ACHN (cell line): ENCODE data around the gene ANKRD12.
"Not testable (repeated sequence)": the region's sequence is repeated elsewhere in the genome, so short reads cannot be mapped to it uniquely, and the experiment has no call there.

Source experiments
- DNase-seq: peaks from one replicate; pipeline ENCODE4 v3.0.0-alpha.2; 2015
- in situ Hi-C: cut with HindIII; loops from 2 replicates; pipeline ENCODE4 v1.10.0; 2017; ENCODE audit warnings: low sequenced_read_pairs, low pct_ligation_motif_present, low pct_unique_long_range_greater_than_20kb

The ANKRD12 gene

GRCh38 chr18:9136315-9137155 lies at the start of gene ANKRD12:
ANKRD12 (plus strand) TSS chr18:9136781; CDS start chr18:9182433, 45,652 bp downstream.
- in situ Hi-C loops = no loop called here
- peak; percentile 93 for DNase-seq

- in situ Hi-C loops = no loop called here
Observed at GRCh38 chr18:9087144-9087543, 49.4 kb upstream of the ANKRD12 start.

GRCh38 chr18:9088252-9088651 lies 48.3 kb upstream of the ANKRD12 start:
- in situ Hi-C loops = no loop called here

More at GRCh38 chr18:9087144-9087543, 49.4 kb upstream of the ANKRD12 start:
- no peak for DNase-seq

GRCh38 chr18:9088727-9089126 lies 47.9 kb upstream of the ANKRD12 start:
- DNase-seq, in situ Hi-C loops: not testable (repeated sequence)

More at GRCh38 chr18:9088252-9088651, 48.3 kb upstream of the ANKRD12 start:
- no peak for DNase-seq

- in situ Hi-C loops = no loop called here
- no peak for DNase-seq
Observed at GRCh38 chr18:9090578-9090977, 46.0 kb upstream of the ANKRD12 start.

- in situ Hi-C loops = no loop called here
- no peak for DNase-seq
Observed at GRCh38 chr18:9091066-9091476, 45.5 kb upstream of the ANKRD12 start.

- DNase-seq = no peak
Observed at GRCh38 chr18:9092665-9093064, 43.9 kb upstream of the ANKRD12 start.

GRCh38 chr18:9093109-9093508 lies 43.5 kb upstream of the ANKRD12 start:
- in situ Hi-C loops, DNase-seq: not testable (repeated sequence)

More at GRCh38 chr18:9092665-9093064, 43.9 kb upstream of the ANKRD12 start:
- in situ Hi-C loops = no loop called here

- no peak for DNase-seq
- in situ Hi-C loops = no loop called here
Observed at GRCh38 chr18:9094307-9095226, 42.0 kb upstream of the ANKRD12 start.

GRCh38 chr18:9095297-9096006 lies 41.1 kb upstream of the ANKRD12 start:
- DNase-seq = no peak
- in situ Hi-C loops = no loop called here

GRCh38 chr18:9096007-9096371 lies 40.6 kb upstream of the ANKRD12 start:
- DNase-seq = no peak
- in situ Hi-C loops = no loop called here

- in situ Hi-C loops = no loop called here
Observed at GRCh38 chr18:9096685-9097084, 39.9 kb upstream of the ANKRD12 start.

GRCh38 chr18:9097349-9097748 lies 39.2 kb upstream of the ANKRD12 start:
- DNase-seq = no peak
- in situ Hi-C loops = no loop called here

More at GRCh38 chr18:9096685-9097084, 39.9 kb upstream of the ANKRD12 start:
- DNase-seq = no peak

GRCh38 chr18:9100796-9101195 lies 35.8 kb upstream of the ANKRD12 start:
- no peak for DNase-seq
- in situ Hi-C loops = no loop called here

- peak; percentile 70 for DNase-seq
- in situ Hi-C loops = no loop called here
Observed at GRCh38 chr18:9101730-9102507, 34.7 kb upstream of the ANKRD12 start.

- in situ Hi-C loops = no loop called here
- peak; percentile 92 for DNase-seq
Observed at GRCh38 chr18:9102508-9103375, 33.8 kb upstream of the ANKRD12 start, which contains the start of gene NDUFV2. NDUFV2 (plus strand) TSS chr18:9102699; CDS start chr18:9102744, 45 bp downstream.

GRCh38 chr18:9103376-9103873 lies 33.2 kb upstream of the ANKRD12 start:
- in situ Hi-C loops = no loop called here
- DNase-seq = peak; percentile 35
